GM19193 (cell line): Measurements from ENCODE around the gene ZFP1.

Source experiments
- POLR2A ChIP-seq: IDR thresholded peaks from 4 replicates; pipeline ENCODE4 v1.6.1; 2011; ENCODE audit not compliant: insufficient read depth, insufficient read length; ENCODE audit errors: extremely low read depth

ZFP1 gene

DNA sequence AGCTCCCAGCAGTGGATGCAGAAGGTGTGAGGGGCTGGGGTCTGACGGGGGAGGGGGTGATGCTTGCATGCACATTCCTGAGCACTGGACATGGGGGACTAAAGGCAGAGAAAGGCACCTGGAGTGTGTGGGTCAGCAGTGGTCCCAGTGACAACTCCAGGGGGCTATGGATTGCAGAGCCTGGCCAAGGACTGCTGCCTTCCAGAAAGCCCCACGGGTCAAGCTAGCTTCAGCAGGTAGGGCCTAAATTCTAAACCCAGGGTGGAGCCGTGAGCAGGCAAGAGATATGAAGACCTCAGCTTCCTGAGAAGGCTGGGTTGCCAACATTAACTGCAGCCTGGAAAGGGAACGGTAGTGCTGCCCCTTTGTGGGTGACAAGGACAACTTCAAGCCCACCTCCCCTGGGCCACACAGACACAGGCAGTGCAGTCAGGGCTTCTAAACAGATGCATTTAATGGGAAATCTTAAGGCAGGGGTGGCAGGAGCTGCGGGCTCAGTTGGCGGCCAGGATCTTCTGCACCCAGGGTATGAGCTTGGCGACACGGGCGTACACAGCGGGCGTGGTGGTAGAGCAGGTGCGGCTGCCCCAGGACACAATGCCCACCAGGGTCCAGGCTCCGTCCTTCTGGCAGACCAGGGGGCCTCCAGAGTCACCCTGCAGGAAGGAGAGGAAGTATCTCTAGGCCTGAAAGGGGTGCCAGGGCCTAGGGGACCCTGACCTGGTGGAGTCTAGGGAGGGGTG, 55.5 kb downstream of the ZFP1 start:
- TF ChIP-seq POLR2A, result no peak

DNA sequence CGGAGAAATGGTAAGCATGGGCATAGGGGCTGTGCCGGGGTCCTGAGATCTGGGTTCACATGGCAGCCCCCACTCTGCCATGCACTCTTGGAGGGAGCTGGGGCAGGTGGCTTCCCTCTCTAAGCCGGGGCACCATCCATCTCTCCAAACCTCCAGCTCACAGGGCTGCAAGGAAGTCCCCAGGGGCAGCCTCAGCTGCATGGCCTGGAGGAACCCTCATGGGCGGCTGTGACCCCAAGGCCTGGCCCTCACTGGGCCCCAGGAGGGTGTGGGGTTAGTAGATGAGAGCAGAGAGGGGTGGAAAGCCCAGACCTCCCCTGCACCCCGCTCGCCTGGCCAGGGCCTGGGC, 56.1 kb downstream of the ZFP1 start:
- TF ChIP-seq POLR2A, result no peak

DNA sequence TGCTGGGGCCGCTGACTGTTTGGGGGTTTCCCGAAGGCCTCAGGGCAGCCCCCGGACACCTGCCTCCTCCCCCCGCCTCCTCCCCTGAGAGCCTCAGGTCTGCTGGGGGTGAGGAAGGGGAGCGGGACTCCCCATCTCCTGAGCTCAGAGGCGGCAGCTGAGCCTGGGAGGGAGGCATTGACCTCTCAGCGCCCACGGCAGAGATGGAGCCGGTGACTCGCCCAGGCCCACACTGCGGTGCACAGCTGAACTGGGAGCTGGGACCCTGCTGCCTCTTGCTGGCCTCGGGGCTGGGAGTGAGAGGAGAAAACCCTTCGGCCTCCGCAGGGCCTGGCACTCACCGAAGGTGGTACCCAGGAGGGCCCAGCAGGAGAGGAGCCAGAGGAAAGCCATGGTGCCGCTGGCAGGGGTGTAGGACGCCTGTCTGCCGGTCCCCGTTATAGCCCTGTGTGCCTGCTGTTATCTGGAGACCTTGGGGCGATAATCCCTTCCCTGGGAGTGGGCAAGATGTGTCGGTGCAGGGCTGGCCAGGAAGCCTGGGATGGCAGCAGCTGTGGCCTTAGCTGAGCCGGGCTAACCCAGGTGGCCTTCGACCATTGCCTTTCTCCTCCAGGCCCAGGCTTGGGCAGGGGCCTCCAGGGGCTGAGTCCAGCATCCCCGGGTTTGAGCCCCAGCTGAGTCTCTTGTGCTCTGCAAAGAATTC, 58.6 kb downstream of the ZFP1 start, which contains the start of gene CTRB2:
TSS of gene CTRB2 (minus strand) at position 413 of the 703 bp plus-strand sequence. CDS start at position 393, 20 bp downstream.
- no peak for TF ChIP-seq POLR2A

DNA sequence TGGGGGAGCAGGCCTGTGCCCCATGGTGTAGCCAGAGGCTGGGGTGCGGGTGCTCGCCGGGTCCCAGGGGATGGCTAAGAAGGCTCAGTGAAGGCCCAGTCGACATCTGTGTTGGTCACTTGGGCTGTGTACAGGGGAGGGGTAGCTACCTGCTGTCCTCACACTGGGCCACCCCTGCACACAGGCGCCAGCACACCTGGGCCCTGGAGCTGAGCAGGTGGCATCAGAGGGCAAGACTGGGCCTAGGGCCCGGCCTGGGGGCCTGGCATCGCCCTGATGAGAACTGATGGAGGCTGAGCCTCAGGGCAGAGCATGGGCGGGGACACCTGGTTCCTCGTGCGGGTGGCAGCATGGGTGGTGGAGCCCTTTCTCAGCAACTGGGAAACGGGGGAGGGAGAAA, 59.5 kb downstream of the ZFP1 start:
- TF ChIP-seq POLR2A, result no peak

DNA sequence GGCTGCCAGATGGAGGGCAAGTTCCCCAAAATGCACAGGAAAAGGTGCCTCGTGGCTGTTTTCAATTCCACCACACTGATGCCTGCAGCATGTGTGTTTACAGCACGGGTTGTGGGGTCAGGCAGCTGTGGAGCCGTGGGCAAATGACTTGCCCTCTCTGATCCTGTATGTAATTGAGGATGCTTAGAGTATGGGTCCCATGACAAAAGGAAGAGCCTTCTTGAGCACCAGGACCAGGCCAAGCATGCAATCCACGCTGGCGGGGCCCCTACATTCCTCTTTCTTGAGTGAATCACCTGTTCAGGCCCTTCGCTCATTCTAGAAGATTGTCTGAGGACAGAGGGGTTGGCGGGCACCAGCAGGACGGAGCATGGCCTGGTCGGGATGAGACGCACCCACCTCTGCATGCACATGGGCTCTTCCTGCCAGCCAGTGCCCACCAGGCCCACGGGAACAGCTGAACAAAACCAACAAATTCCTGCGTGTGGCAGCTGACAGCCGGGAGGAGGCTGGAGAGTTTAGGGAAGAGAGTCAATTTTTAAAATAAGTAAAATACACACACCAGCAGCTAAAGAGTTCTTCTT, 60.0 kb downstream of the ZFP1 start:
- no peak for TF ChIP-seq POLR2A

DNA sequence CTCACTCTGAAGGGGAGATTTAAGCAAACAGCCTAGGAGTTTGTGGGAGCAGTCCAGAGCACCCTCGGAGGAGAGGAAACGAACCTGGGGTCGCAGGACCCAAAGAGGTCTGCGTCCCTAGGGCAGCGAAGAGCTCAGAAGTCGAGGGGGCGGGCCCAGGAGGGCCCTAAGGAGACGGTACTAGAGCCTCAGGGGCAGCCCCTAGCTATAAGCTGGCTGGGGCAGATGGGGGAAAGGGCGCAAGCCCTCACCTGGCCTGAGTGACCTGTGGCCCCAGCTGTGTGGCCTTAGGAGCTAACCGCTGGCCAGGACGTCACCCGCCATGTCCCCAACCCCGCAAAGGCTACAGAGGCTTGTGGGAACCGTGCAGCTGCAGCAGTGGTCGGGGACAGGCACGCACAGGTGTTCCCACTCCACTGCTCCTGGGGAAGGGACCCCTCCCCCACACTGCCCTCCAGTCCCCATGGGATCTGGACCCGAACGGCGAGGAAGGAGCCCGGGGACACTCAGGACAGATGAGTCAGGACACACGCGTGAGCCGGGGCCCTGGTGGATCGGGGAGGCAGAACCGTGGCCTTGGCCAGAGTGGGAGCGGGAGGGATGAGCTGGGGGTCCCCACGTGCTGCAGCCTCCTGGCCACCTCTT, 60.7 kb downstream of the ZFP1 start:
- TF ChIP-seq POLR2A, result no peak

DNA sequence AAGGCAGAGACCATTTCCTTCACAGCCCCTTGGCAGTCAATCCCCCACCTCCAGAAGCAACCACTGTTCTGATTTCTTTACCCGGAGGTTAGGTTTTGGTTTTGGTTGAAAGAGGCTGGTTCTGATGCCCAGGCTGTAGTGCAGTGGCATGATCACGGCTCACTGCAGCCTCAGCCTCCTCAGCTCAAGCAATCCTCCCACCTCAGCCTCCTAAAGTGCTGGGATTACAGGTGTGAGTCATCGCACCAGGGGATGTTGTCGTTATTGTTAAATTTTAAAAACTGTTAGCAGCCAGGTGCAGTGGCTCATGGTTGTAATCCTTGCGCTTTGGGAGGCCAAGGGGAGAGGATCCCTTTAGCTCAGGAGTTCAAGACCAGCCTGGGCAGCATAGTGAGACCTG, 61.6 kb downstream of the ZFP1 start:
- TF ChIP-seq POLR2A, result no peak

DNA sequence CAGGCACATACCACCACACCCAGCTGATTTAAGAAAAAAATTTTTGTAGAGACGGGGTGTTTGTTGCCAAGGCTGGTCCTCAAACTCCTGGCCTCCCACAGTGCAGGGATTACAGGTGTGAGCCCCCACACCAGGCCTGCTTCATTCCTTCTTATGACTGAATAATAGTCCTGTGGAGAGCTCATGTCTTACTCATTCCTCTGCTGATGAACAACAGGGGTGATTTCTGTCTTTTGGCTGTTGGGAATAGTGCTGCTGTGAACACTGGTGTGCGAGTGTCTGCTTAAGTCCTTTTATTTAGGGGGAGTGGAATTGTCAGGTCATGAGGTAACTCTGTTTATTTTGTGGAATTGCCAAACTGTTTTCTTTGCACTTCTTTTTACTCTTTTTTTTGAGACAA, 67.8 kb downstream of the ZFP1 start:
- no peak for TF ChIP-seq POLR2A

DNA sequence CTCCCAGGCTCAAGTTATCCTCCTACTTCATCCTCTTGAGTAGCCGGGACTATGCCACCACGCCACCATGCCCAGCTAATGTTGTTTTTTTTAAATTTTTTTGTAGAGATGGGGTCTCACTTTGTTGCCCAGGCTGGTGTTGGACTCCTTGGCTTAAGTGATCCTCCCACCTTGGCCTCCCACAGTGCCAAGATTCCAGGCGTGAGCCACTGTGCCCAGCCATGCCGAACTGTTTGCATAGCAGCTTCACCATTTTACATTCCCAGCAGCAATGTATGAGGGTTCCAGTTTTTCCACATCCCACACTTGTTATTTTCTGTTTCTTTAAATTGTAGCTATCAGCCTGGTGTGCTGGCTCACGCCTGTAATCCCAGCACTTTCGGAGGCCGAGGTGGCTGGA, 68.3 kb downstream of the ZFP1 start:
- no peak for TF ChIP-seq POLR2A

DNA sequence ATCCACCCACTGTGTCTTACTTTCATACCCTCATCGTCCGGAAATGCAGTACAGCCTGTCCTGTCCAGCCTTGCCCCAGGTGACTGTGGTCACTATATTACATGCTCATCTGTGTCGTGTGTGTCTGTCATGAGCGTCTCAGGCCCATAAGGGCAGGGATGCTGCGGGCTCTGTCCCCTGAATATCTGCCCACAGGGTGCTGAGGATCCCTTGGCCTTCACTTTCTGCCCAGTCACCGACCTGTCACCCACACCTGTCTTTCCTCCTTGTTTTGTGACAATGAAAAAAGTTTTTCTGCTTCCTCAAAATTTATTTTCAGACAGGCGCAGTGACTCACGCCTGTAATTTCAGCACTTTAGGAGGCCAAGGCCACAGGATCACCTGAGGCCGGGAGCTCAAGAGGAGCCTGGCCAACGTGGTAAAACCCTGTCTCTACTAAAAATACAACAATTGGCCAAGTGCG, 69.1 kb downstream of the ZFP1 start:
- no peak for TF ChIP-seq POLR2A

DNA sequence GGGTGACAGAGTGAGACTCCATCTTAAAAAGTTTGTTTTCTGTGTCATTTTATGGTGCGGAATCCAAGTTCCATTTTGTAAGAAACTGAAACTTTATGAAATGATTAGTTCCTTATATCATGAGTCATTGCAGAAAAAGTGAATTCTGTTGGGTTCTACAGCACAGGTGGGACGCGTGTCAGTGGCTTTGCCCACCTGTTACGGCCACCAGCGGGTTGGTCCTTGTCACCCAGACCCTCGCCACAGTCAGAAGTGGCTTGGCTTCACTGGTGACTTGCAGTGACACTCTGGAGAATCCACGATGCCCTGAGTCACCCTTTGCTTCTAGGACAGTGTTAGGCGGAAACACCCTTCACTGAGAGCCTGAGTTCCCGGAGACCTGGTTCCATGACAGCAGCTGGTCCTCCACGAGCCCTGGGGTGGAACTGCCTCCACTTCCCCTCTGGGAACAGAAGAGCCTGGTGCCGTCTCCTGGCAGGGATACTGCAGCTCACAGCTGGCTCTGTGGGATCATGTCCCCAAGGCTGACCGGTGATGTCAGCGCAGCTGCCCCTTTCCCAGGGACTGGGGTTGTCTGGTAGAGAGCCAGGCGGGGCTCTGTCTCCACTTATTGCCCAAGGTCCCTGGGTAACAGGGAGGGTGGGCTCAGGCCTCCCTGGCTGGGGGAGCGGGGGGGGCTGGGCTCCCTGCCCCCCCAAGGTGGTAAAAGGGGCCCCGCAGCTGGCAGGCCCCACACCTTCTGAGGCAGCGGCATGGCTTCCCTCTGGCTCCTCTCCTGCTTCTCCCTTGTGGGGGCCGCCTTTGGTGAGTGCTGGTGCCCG, 70.1 kb downstream of the ZFP1 start, which contains the start of gene CTRB1:
TSS of gene CTRB1 (plus strand) at position 733 of the 821 bp plus-strand sequence. CDS start at position 753, 20 bp downstream.
- TF ChIP-seq POLR2A, result no peak

DNA sequence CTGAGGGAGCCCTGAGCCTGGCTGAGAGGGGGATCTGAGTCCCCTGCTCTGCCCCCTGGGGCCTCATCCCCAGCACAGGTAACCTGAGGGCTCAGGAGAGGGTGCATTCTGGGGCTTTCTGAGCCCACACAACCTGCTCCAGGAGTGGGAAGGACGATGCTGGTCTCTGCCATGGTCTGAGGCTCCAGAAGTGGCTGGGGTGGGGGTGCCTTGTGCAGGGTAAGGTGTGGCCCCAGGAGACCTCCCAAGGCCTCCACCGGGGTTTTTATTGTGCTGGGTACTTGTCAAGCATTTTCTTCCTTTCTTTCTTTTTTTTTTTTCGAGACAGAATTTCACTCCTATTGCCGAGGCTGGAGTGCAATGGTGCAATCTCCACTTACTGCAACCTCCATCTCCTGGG, 70.8 kb downstream of the ZFP1 start:
- TF ChIP-seq POLR2A, result no peak

DNA sequence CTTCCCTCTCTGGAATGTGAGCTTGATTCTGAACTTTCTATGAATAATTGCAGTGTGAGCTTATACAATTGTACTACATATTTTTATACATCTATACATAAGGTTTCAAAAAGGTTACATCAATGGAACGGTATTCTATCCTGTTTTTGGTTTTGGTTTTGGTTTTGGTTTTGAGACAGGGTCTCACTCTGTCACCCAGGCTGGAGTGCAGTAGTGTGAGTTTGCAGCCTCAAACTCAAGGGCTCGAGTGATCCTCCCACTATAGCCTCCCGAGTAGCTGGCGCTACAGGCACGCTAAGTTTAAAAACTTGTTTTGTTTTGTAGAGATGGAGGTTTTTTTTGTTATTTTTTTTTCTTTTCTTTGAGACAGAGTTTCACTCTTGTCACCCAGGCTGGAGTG, 71.5 kb downstream of the ZFP1 start:
- no peak for TF ChIP-seq POLR2A
